ENCODE measurements around the gene ABCE1. TPM values are rescaled to one million over a fixed set of nuclear protein-coding genes. Genes with fewer than 3 reads are reported as not detected.

ABCE1 gene
- total and polyA plus RNA-seq, 2 experiments from 2014 or later, result 70.3 to 185 TPM

- no peak for DNase-seq (ENCODE audit: low spot score)
- no peak overlapping the region for H3K4me2 ChIP-seq
- H3K79me2 ChIP-seq (replicated peaks; ENCODE audit: insufficient read depth), result peaks cover 9% of the 10 kb centered on the region; the same call in 1 of the 2 replicates
- H3K36me3 Mint-ChIP-seq (ENCODE audit: low read depth), result peaks cover 64% of the 10 kb centered on the region
- ATAC-seq, result no peak
- 0 out of 2 replicates have a peak, but pooled peaks cover 6% of the 10 kb centered on the region for H4K20me1 ChIP-seq (replicated peaks; ENCODE audit: insufficient read depth)
- H3F3A ChIP-seq (replicated peaks; ENCODE audit: low read depth), result no peaks in the 10 kb centered on the region
- no peak overlapping the region for H3K4me3 ChIP-seq
- H3K4me1 ChIP-seq (ENCODE audit: insufficient read depth), result no peaks in the 10 kb centered on the region
- no peak overlapping the region for H3K27ac ChIP-seq (ENCODE audit: low read depth)
- H3K27me3 Mint-ChIP-seq (ENCODE audit: insufficient read depth, low read depth, poor library complexity), result no peaks in the 10 kb centered on the region
- peaks cover 30% of the 10 kb centered on the region for H3K36me3 ChIP-seq (ENCODE audit: insufficient read depth)
- no peak for TF ChIP-seq ZNF331 (CRISPR knock-in tag; IDR thresholded peaks at IDR 0.05; ENCODE audit: low read depth)
- no peak for TF ChIP-seq NANOG (IDR thresholded peaks at IDR 0.05; ENCODE audit: borderline replicate concordance)
- TF ChIP-seq EZH2phosphoT487 (IDR thresholded peaks at IDR 0.05; ENCODE audit: unreplicated experiment), result no peak
- no peak for TF ChIP-seq CTCF (conservative IDR thresholded peaks at IDR 0.05; ENCODE audit: low read depth in 2 of 2)
- no peak for TF ChIP-seq ETS1 (IDR thresholded peaks at IDR 0.05)
- no peak for TF ChIP-seq EZH2 (IDR thresholded peaks at IDR 0.05; ENCODE audit: low read depth, unreplicated experiment)
- TF ChIP-seq STAT1 (IDR thresholded peaks at IDR 0.05; ENCODE audit: unreplicated experiment), result no peak
- TF ChIP-seq, protein P1, sequence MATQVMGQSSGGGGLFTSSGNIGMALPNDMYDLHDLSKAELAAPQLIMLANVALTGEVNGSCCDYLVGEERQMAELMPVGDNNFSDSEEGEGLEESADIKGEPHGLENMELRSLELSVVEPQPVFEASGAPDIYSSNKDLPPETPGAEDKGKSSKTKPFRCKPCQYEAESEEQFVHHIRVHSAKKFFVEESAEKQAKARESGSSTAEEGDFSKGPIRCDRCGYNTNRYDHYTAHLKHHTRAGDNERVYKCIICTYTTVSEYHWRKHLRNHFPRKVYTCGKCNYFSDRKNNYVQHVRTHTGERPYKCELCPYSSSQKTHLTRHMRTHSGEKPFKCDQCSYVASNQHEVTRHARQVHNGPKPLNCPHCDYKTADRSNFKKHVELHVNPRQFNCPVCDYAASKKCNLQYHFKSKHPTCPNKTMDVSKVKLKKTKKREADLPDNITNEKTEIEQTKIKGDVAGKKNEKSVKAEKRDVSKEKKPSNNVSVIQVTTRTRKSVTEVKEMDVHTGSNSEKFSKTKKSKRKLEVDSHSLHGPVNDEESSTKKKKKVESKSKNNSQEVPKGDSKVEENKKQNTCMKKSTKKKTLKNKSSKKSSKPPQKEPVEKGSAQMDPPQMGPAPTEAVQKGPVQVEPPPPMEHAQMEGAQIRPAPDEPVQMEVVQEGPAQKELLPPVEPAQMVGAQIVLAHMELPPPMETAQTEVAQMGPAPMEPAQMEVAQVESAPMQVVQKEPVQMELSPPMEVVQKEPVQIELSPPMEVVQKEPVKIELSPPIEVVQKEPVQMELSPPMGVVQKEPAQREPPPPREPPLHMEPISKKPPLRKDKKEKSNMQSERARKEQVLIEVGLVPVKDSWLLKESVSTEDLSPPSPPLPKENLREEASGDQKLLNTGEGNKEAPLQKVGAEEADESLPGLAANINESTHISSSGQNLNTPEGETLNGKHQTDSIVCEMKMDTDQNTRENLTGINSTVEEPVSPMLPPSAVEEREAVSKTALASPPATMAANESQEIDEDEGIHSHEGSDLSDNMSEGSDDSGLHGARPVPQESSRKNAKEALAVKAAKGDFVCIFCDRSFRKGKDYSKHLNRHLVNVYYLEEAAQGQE (IDR thresholded peaks at IDR 0.05; ENCODE audit: unreplicated experiment), result no peak
- H3K9me2 ChIP-seq (ENCODE audit: insufficient read depth), result no peaks in the 10 kb centered on the region
- H3K4me1 Mint-ChIP-seq, result no peaks in the 10 kb centered on the region
- no peak overlapping the region for H2AFZ ChIP-seq
- no peak overlapping the region for H3K27ac Mint-ChIP-seq
- H3K4me3 Mint-ChIP-seq, result no peak overlapping the region
- no peaks in the 10 kb centered on the region for H3K27me3 ChIP-seq (ENCODE audit: insufficient read depth)
- H3K9me3 Mint-ChIP-seq, result no peaks in the 10 kb centered on the region
Measured at GRCh38 chr4:145153181-145153903, 55.2 kb downstream of the ABCE1 start.
